RWPE2 (cell line): ENCODE data around the gene HRH2.

Experiments used
- ATAC-seq: fragments of 200-7000 bp; cut with Tn5 transposase; 3 replicates; pipeline ENCODE4 v1.9.1; 2021; ENCODE audit warnings: low read depth
- DNase-seq: peaks from one replicate; pipeline ENCODE4 v3.0.0-alpha.2; 2020; ENCODE audit warnings: low spot score
- H3K27ac ChIP-seq: fragments of 450-650 bp; 2 replicates; pipeline ENCODE4 v1.5.1; 2017; ENCODE audit warnings: mild to moderate bottlenecking; ENCODE audit not compliant: poor library complexity, severe bottlenecking
- H3K27me3 ChIP-seq: fragments of 250-450 bp; sonication (Bioruptor Pico); 2 replicates; pipeline ENCODE4 v1.5.1; 2021; ENCODE audit warnings: mild to moderate bottlenecking, moderate library complexity; ENCODE audit not compliant: insufficient read depth, poor library complexity, severe bottlenecking
- H3K36me3 ChIP-seq: fragments of 250-450 bp; sonication (Bioruptor Pico); 2 replicates; pipeline ENCODE4 v1.5.1; 2020; ENCODE audit warnings: low read depth, mild to moderate bottlenecking, moderate library complexity
- H3K4me1 ChIP-seq: fragments of 250-450 bp; sonication (Bioruptor Pico); 2 replicates; pipeline ENCODE4 v1.5.1; 2021; ENCODE audit warnings: mild to moderate bottlenecking, moderate library complexity; ENCODE audit not compliant: insufficient read depth, poor library complexity, severe bottlenecking
- H3K4me3 ChIP-seq: fragments of 250-450 bp; sonication (Bioruptor Pico); 2 replicates; pipeline ENCODE4 v1.5.1; 2021; ENCODE audit warnings: mild to moderate bottlenecking, moderate library complexity; ENCODE audit not compliant: severe bottlenecking
- H3K9me3 ChIP-seq: fragments of 250-450 bp; sonication (Bioruptor Pico); 2 replicates; pipeline ENCODE4 v1.5.1; 2021; ENCODE audit warnings: mild to moderate bottlenecking, moderate library complexity; ENCODE audit not compliant: severe bottlenecking
- CTCF ChIP-seq: fragments of 450-650 bp; IDR thresholded peaks from one replicate; pipeline ENCODE4 v1.5.1; 2017; ENCODE audit warnings: mild to moderate bottlenecking, moderate library complexity; ENCODE audit not compliant: poor library complexity, severe bottlenecking

The HRH2 gene

GRCh38 chr5:175709276-175709781 is 51.5 kb downstream of the HRH2 start:
- Histone ChIP-seq H3K4me3 (no peak overlapping the region), H3K36me3 (no peaks in the 10 kb centered on the region), H3K9me3 (no peaks in the 10 kb centered on the region), H3K27me3 (peaks cover 31% of the 10 kb centered on the region), H3K4me1 (no peaks in the 10 kb centered on the region), H3K27ac (no peak overlapping the region)
- no peak for TF ChIP-seq CTCF
- ATAC-seq, result no peak
- DNase-seq, result peak; percentile 57

- Histone ChIP-seq H3K4me1 (no peaks in the 10 kb centered on the region), H3K4me3 (no peak overlapping the region), H3K36me3 (no peaks in the 10 kb centered on the region), H3K27me3 (peaks cover 21% of the 10 kb centered on the region), H3K9me3 (no peaks in the 10 kb centered on the region), H3K27ac (no peak overlapping the region)
- ATAC-seq, result no peak
- TF ChIP-seq CTCF, result no peak
- peak; percentile 55 for DNase-seq
Measured at GRCh38 chr5:175710326-175710725, 52.5 kb downstream of the HRH2 start.

GRCh38 chr5:175711031-175711430 is 53.2 kb downstream of the HRH2 start:
- DNase-seq, result peak; percentile 7

GRCh38 chr5:175711472-175712312 is 53.8 kb downstream of the HRH2 start:
- ATAC-seq, result no peak
- no peak overlapping the region for H3K4me3 ChIP-seq
- no peaks in the 10 kb centered on the region for H3K36me3 ChIP-seq
- DNase-seq, result peak; percentile 45
- H3K9me3 ChIP-seq, result no peaks in the 10 kb centered on the region
- peaks cover 13% of the 10 kb centered on the region for H3K27me3 ChIP-seq
- H3K4me1 ChIP-seq, result no peaks in the 10 kb centered on the region
- no peak overlapping the region for H3K27ac ChIP-seq
- TF ChIP-seq CTCF, result no peak

More at GRCh38 chr5:175711031-175711430, 53.2 kb downstream of the HRH2 start:
- no peak for ATAC-seq
- no peaks in the 10 kb centered on the region for H3K4me1 ChIP-seq
- H3K4me3 ChIP-seq, result no peak overlapping the region
- H3K27ac ChIP-seq, result no peak overlapping the region
- TF ChIP-seq CTCF, result no peak
- no peaks in the 10 kb centered on the region for H3K36me3 ChIP-seq
- H3K9me3 ChIP-seq, result no peaks in the 10 kb centered on the region
- peaks cover 17% of the 10 kb centered on the region for H3K27me3 ChIP-seq

GRCh38 chr5:175712313-175712680 is 54.4 kb downstream of the HRH2 start:
- H3K27me3 ChIP-seq, result peaks cover 13% of the 10 kb centered on the region
- no peak for TF ChIP-seq CTCF
- peaks cover 3% of the 10 kb centered on the region for H3K9me3 ChIP-seq
- H3K4me1 ChIP-seq, result no peaks in the 10 kb centered on the region
- DNase-seq (no peak), ATAC-seq (no peak)
- no peaks in the 10 kb centered on the region for H3K36me3 ChIP-seq
- no peak overlapping the region for H3K4me3 ChIP-seq
- H3K27ac ChIP-seq, result no peak overlapping the region
